Natural killer cell (primary cell): ENCODE data around the gene CCDC197. TPM values are rescaled to one million over a fixed set of nuclear protein-coding genes. Genes with fewer than 3 reads are reported as not detected.
A peak's percentile ranks its signal among the peaks of the same experiment; 100 is the strongest.

Experiments
- ATAC-seq, 3 donors: fragments of 150-1000 bp in 2 of 3; fragments of 200-7000 bp in 1 of 3; cut with Tn5 transposase; 1 replicate in 1 of 3; 2 replicates in 2 of 3; pipeline ENCODE4 v1.10.0; 2021; ENCODE audit warnings: mild to moderate bottlenecking in 2 of 3, moderate library complexity in 2 of 3
- DNase-seq, 2 donors: peaks; one replicate each; pipeline versions ENCODE4 v3.0.0 to v3.0.0-alpha.2; 2013 to 2021; ENCODE audit warnings: mixed read lengths in 1 of 2
- H3K27ac ChIP-seq: one replicate; pipeline ENCODE4 v1.5.1; 2013; ENCODE audit warnings: mild to moderate bottlenecking, low read length
- H3K27me3 ChIP-seq: one replicate; pipeline ENCODE4 v1.6.1; 2013; ENCODE audit warnings: low read length; ENCODE audit not compliant: control insufficient read depth, insufficient read depth
- H3K36me3 ChIP-seq: one replicate; pipeline ENCODE4 v1.6.1; 2013; ENCODE audit warnings: low read length; ENCODE audit not compliant: control insufficient read depth, insufficient read depth
- H3K4me1 ChIP-seq: one replicate; pipeline ENCODE4 v1.6.1; 2013; ENCODE audit warnings: low read length; ENCODE audit not compliant: control insufficient read depth, insufficient read depth
- H3K4me3 ChIP-seq: one replicate; pipeline ENCODE4 v1.5.1; 2013; ENCODE audit warnings: low read length
- H3K9me3 ChIP-seq: one replicate; pipeline ENCODE4 v1.6.1; 2013; ENCODE audit warnings: low read length; ENCODE audit not compliant: control insufficient read depth, insufficient read depth
- H3K27ac Mint-ChIP-seq, 2 donors: one replicate each; pipeline ENCODE4 v1.8.0; 2022; ENCODE audit warnings: mild to moderate bottlenecking in 2 of 2, mixed read lengths in 2 of 2, moderate library complexity in 1 of 2
- H3K27me3 Mint-ChIP-seq, 2 donors: one replicate each; pipeline ENCODE4 v1.8.0; 2022; ENCODE audit warnings: low read depth in 2 of 2, mixed read lengths in 2 of 2
- H3K36me3 Mint-ChIP-seq: one replicate; pipeline ENCODE4 v1.8.0; 2022; ENCODE audit warnings: mixed read lengths
- H3K4me1 Mint-ChIP-seq, 2 donors: one replicate each; pipeline ENCODE4 v1.8.0; 2022; ENCODE audit warnings: mixed read lengths in 2 of 2
- H3K4me3 Mint-ChIP-seq: one replicate; pipeline ENCODE4 v1.8.0; 2022; ENCODE audit warnings: mild to moderate bottlenecking, moderate library complexity, mixed read lengths
- H3K9me3 Mint-ChIP-seq, 2 donors: one replicate each; pipeline ENCODE4 v1.8.0; 2022; ENCODE audit warnings: mixed read lengths in 2 of 2
- WGBS: methylation state at CpG from one replicate; pipeline ENCODE4 v1.1.7; 2013; ENCODE audit warnings: missing lambda C conversion rate; ENCODE audit not compliant: insufficient coverage; 5-methylcytosine and 5-hydroxymethylcytosine counted together
- intact Hi-C: fragments of 100-400 bp; cut with micrococcal nuclease; formaldehyde crosslinking; loops from one replicate; pipeline ENCODE4 v1.14.2; 2022
- total RNA-seq, 4 donors: library from RNA; stranded (reverse); fragments of 120-200 nt in 1 of 4; gene quantifications; one replicate each; pipeline versions ENCODE4 v1.2.3 to v1.2.4, GENCODE V29; 2013 to 2022
- TF ChIP-seq, protein P1 (sequence below): fragments of 200-600 bp; IDR thresholded peaks from one replicate; pipeline ENCODE4 v1.8.0; 2022; ENCODE audit warnings: antibody characterized with exemption

The CCDC197 gene
- total RNA-seq, 3 donors from 2014 or later (not counting 1 experiment from before 2014, with no cell fraction given), result not detected

DNA sequence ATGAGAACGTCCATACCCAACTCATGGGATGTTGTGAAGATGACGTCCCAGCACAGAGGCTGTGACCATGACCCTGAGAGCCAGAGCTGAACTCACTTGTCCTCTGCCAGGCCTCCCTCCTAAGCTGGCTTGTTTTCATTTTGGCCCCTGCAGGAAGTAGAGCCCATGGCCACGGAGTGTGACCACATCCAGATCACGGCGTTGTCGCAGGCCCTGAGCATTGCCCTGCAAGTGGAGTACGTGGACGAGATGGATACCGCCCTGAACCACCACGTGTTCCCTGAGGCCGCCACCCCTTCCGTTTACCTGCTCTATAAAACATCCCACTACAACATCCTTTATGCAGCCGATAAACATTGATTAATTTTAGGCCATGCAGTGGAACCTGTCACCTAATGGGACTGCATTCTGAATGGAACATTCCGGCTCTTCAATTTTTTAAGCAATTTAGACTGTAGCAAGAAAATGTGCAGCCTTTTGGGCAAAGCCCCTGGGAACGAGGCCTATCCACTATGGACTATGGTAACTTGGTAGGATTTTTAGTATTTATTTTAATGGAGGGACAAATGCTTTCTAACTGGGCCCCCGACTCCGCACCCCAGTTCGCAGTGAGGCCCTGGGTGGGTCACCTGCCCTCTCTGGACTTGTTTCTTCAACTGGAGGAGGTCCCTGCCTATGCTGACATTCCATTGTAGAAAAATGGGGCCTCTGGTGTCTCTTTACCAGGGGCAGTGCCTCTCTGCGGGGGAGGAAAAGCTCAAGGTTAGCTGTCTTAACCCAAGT is 48.7 kb downstream of the CCDC197 start:
- H3K27ac ChIP-seq, result no peak overlapping the region
- WGBS, result 83% methylated on average over 19 of the region's 19 CpGs
- H3K36me3 ChIP-seq, result peaks cover 44% of the 10 kb centered on the region
- Mint-ChIP-seq H3K9me3 (no peaks in the 10 kb centered on the region), H3K27ac (peak overlapping the region; percentile 16 to 62), H3K4me3 (no peak overlapping the region), H3K27me3 (no peaks in the 10 kb centered on the region), H3K4me1 (no peaks in the 10 kb centered on the region), H3K36me3 (peaks cover 24% of the 10 kb centered on the region)
- no peaks in the 10 kb centered on the region for H3K27me3 ChIP-seq
- ATAC-seq (no peak), DNase-seq (no peak)
- intact Hi-C loops, result no loop called here
- H3K4me1 ChIP-seq, result no peaks in the 10 kb centered on the region
- TF ChIP-seq, protein P1, sequence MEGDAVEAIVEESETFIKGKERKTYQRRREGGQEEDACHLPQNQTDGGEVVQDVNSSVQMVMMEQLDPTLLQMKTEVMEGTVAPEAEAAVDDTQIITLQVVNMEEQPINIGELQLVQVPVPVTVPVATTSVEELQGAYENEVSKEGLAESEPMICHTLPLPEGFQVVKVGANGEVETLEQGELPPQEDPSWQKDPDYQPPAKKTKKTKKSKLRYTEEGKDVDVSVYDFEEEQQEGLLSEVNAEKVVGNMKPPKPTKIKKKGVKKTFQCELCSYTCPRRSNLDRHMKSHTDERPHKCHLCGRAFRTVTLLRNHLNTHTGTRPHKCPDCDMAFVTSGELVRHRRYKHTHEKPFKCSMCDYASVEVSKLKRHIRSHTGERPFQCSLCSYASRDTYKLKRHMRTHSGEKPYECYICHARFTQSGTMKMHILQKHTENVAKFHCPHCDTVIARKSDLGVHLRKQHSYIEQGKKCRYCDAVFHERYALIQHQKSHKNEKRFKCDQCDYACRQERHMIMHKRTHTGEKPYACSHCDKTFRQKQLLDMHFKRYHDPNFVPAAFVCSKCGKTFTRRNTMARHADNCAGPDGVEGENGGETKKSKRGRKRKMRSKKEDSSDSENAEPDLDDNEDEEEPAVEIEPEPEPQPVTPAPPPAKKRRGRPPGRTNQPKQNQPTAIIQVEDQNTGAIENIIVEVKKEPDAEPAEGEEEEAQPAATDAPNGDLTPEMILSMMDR, result no peak
- H3K9me3 ChIP-seq, result no peaks in the 10 kb centered on the region
- no peak overlapping the region for H3K4me3 ChIP-seq

DNA sequence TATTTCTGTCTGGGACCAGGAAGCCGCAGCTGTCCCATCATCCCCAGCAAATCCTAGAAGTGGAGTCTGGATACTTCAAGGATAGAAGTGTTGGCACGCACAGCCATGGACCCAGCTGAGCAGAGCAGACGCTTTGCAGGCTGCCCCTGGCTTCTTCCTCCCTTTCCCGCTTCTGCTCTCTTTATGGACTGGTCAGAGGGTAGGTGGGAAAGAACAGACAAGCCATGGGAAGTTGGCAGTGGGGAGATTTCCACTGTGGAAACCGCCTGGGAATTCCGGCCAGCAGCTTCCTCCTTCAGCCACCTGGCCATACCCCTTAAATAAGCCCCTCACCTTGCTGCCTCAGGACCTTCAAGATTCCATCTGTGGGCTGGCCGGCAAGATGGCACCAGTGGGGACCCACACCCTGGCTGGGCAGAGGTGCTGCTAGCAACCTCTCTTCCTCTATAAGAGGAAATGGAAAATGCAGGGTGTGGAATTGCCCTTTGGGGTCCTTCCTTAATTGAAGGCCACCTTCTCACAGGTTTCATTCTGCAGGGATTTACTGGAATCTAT is 49.7 kb downstream of the CCDC197 start:
- WGBS, result 89% methylated on average over 6 of the region's 7 CpGs
- Histone ChIP-seq H3K4me1 (no peaks in the 10 kb centered on the region), H3K4me3 (no peak overlapping the region), H3K36me3 (peaks cover 53% of the 10 kb centered on the region), H3K27ac (no peak overlapping the region), H3K9me3 (no peaks in the 10 kb centered on the region), H3K27me3 (no peaks in the 10 kb centered on the region)
- intact Hi-C loops, result no loop called here
- Mint-ChIP-seq H3K36me3 (peaks cover 33% of the 10 kb centered on the region), H3K27ac (no peak overlapping the region), H3K27me3 (no peaks in the 10 kb centered on the region), H3K4me3 (no peak overlapping the region), H3K9me3 (no peaks in the 10 kb centered on the region), H3K4me1 (no peaks in the 10 kb centered on the region)
- TF ChIP-seq, protein P1, result no peak
- ATAC-seq (no peak), DNase-seq (no peak)

DNA sequence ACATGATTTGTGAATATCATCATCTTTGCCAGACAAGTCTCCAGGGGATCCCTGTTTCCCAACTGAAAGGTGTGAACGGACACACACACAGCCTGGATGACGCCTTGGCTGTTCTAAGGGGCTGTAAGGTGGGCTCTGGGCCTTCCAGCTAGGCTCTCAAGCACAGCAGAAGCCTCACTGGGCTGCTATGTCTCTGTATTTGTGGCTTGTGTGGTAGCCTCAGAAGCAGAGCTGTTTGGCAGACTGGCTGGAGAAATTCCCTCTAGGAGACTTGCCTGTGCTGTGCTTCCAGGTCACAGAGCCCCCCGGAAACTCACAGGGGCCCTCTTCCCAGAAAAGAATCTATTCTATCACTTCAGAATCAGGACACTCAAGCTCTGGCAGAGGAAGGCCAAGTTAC is 50.5 kb downstream of the CCDC197 start:
- Mint-ChIP-seq H3K27ac (no peak overlapping the region), H3K36me3 (peaks cover 40% of the 10 kb centered on the region), H3K9me3 (no peaks in the 10 kb centered on the region), H3K4me3 (no peak overlapping the region), H3K4me1 (peaks cover 0 to 7% of the 10 kb centered on the region in 2 donors), H3K27me3 (no peaks in the 10 kb centered on the region)
- TF ChIP-seq, protein P1, result no peak
- 96% methylated on average over 3 of the region's 3 CpGs for WGBS
- no peak overlapping the region for H3K27ac ChIP-seq
- no peak for ATAC-seq
- H3K9me3 ChIP-seq, result no peaks in the 10 kb centered on the region
- peak in 1 of 2 donors; percentile 4 for DNase-seq
- peaks cover 62% of the 10 kb centered on the region for H3K36me3 ChIP-seq
- intact Hi-C loops, result no loop called here
- no peaks in the 10 kb centered on the region for H3K4me1 ChIP-seq
- no peaks in the 10 kb centered on the region for H3K27me3 ChIP-seq
- H3K4me3 ChIP-seq, result no peak overlapping the region
